Colonic mucosa (tissue), 4 donors: ENCODE results near the gene MS4A5. TPM values are rescaled to one million over a fixed set of nuclear protein-coding genes. Genes with fewer than 3 reads are reported as not detected.

Experiments
- DNase-seq: peaks from one replicate; pipeline ENCODE4 v3.0.0-alpha.2; 2020
- H3K27ac ChIP-seq: fragments of 200-600 bp; one replicate; pipeline ENCODE4 v1.8.0; 2021
- H3K27me3 ChIP-seq: fragments of 200-600 bp; one replicate; pipeline ENCODE4 v1.8.0; 2021
- H3K36me3 ChIP-seq: fragments of 200-600 bp; one replicate; pipeline ENCODE4 v1.8.0; 2021
- H3K4me1 ChIP-seq: fragments of 200-600 bp; one replicate; pipeline ENCODE4 v1.8.0; 2021; ENCODE audit warnings: mild to moderate bottlenecking
- H3K4me3 ChIP-seq: fragments of 200-600 bp; one replicate; pipeline ENCODE4 v1.8.0; 2021
- H3K9ac ChIP-seq, 2 donors: one replicate each; pipeline ENCODE4 v1.7.0; 2013; ENCODE audit warnings: control low read depth in 2 of 2, low read depth in 2 of 2, low read length in 2 of 2
- H3K9me3 ChIP-seq: fragments of 200-600 bp; one replicate; pipeline ENCODE4 v1.8.0; 2021
- CTCF ChIP-seq: fragments of 200-600 bp; IDR thresholded peaks from one replicate; pipeline ENCODE4 v1.8.0; 2022; ENCODE audit warnings: antibody characterized with exemption, mild to moderate bottlenecking
- intact Hi-C: fragments of 100-400 bp; cut with DNase I; formaldehyde crosslinking; loops from one replicate; pipeline ENCODE4 v1.14.1; 2022
- total RNA-seq, 2 donors: library from RNA; stranded (reverse); fragmentation: NEBNext Ultra II Directional in 1 of 2; extraction: Animal tissue kit (Norgen Biotek cat#: 25700) in 1 of 2; gene quantifications; one replicate each; pipeline ENCODE4 v1.2.1, GENCODE V29; 2021
- donor health status: healthy.
- donor health status: DM: no; HTN: no; CAD: no.
- donor health status: DM: no; HTN: no; CAD: no.

The MS4A5 gene
- total RNA-seq, 2 donors from 2014 or later: not detected

GRCh38 chr11:60493454-60493853, 64.1 kb downstream of the MS4A5 start:
- Histone ChIP-seq H3K4me1 (no peaks in the 10 kb centered on the region), H3K27me3 (no peaks in the 10 kb centered on the region), H3K4me3 (no peak overlapping the region), H3K36me3 (no peaks in the 10 kb centered on the region), H3K9ac (no peak overlapping the region), H3K27ac (peak overlapping the region; percentile 2), H3K9me3 (no peaks in the 10 kb centered on the region)
- DNase-seq: no peak
- intact Hi-C loops: no loop called here
- TF ChIP-seq CTCF: no peak

Other genes starting within 250 kb of the MS4A5 start
- gene MS4A6A, start 246.5 kb upstream of the MS4A5 start, total RNA-seq: 10 to 100 TPM; 10.5 to 43.1 TPM
- gene MS4A4E, start 186.4 kb upstream of the MS4A5 start, total RNA-seq: 1 to 10 TPM in 1 of 2 donors, under 1 TPM in 1; 0.69 to 1.0 TPM
- 10 to 100 TPM in 1 of 2 donors, 1 to 10 TPM in 1; 5.6 to 12.1 TPM for gene MS4A4A, start 148.9 kb upstream of the MS4A5 start, total RNA-seq
- gene MS4A6E, start 102.3 kb upstream of the MS4A5 start, total RNA-seq: not detected
- 10 to 100 TPM in 1 of 2 donors, 1 to 10 TPM in 1; 3.3 to 12.6 TPM for gene MS4A7, start 51.0 kb upstream of the MS4A5 start, total RNA-seq
- 1 to 10 TPM in 1 of 2 donors, under 1 TPM in 1; 0.17 to 1.1 TPM for gene MS4A14, start 33.1 kb upstream of the MS4A5 start, total RNA-seq
- under 1 TPM; 0.96 to 0.98 TPM for gene MS4A1, start 26.3 kb downstream of the MS4A5 start, total RNA-seq
- gene MS4A12, start 63.2 kb downstream of the MS4A5 start, total RNA-seq: 100 to 1,000 TPM in 1 of 2 donors, 10 to 100 TPM in 1; 46.5 to 445 TPM
- gene MS4A13, start 85.8 kb downstream of the MS4A5 start, total RNA-seq: not detected